HG03342 (cell line): Measurements from ENCODE around the gene CSTPP1.
"Not testable (repeated sequence)": the region's sequence is repeated elsewhere in the genome, so short reads cannot be mapped to it uniquely, and the experiment has no call there.

Experiments used
- ATAC-seq: cut with Tn5 transposase; IDR thresholded peaks from one replicate; pipeline ENCODE4 v1.9.1; 2021; ENCODE audit warnings: mild to moderate bottlenecking, moderate library complexity; ENCODE audit not compliant: unreplicated experiment

The CSTPP1 gene

GRCh38 chr11:46912526-46913150, 23.9 kb upstream of the CSTPP1 start:
- ATAC-seq = no peak

- no peak for ATAC-seq
Observed at GRCh38 chr11:46913484-46913883, 23.1 kb upstream of the CSTPP1 start.

DNA sequence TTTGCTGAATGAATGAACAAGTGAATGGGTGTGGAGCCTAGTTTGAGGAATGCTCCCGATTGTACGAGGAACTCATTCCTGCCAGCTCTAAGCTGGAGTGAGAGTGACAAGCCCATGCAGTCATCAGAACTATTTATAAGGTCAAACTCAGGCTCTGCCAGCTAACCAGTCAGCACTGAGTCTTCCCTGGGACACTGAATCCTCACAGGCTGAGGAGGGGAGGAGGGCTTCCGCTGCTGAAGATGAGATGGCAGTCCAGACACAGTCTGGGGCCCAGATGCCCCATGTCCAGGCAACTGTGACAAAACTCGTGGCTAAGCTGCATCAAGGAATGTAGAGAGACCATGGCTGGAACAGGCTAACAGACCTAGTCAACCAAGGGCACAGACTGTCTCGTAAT, 22.2 kb upstream of the CSTPP1 start:
- ATAC-seq = no peak

- no peak for ATAC-seq
Observed at GRCh38 chr11:46914910-46915309, 21.7 kb upstream of the CSTPP1 start.

DNA sequence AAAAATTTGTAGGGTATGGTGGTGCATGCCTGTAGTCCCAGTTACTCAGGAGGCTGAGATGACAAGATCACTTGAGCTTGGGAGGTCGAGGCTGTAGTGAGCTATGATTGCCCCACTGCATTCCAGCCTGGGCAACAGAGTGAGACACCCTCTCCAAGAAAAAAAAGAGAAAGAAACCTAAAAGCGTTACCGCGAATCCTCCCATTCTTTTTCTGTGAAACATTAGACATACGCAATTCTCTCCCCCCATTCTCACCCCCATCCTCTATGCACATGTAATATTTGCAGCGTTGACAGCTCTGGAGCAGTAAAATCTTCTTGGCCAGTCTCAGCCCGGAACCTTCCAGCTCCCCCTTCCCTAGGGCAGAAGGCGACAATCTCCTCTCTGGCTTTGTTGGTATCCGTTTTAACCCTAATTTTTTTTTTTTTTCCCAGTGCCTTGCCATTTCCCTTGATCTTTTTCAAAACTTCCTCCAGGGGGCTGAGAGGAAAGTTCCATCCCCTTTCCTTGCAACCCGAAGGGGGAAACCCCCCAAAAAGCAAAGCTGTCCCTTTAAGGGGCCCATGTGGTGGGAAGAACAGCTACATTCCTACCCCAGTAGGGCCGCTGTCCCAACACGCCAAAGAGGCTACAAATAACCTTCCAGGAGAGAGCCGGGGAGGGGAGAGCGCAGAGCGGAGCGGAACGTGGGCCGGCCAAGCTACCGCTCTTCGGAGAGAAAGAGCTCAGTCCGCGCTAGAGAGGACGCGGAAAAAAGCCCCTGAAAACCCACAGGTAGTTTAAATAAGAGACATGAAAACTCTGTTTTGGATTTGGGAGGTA, 20.1 kb upstream of the CSTPP1 start:
- ATAC-seq = no peak

DNA sequence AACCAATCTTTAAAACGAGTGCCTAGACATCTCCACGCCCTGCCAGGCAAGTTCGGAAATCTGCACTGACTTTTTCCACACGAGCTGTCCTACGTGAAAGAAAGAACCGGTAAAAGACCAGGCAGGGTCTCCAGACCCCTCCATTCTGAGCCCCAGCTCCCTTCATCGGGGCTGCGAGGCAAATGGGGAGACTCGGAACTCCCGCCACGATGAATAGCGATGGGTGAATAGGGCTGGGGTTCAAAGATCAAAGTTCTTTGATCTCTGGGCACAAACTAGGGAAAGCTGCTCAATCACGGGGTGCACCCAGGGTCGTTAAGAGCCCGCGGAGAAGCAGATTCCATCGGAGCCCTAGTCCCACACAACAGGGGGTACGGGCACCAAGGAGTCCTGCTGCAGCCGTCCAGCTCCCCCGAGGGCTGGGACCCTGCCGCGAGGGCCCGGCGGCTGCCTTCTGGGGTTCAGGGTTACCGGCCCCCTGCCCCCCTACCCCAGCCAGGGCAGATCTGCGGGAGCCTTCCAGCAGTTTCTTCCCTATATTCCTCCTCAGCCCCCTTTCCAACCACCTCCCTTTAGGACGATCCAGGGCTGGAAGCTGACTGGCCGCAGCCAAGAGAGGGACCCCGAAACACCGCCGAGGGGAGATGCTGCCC, 19.3 kb upstream of the CSTPP1 start:
- ATAC-seq = no peak

DNA sequence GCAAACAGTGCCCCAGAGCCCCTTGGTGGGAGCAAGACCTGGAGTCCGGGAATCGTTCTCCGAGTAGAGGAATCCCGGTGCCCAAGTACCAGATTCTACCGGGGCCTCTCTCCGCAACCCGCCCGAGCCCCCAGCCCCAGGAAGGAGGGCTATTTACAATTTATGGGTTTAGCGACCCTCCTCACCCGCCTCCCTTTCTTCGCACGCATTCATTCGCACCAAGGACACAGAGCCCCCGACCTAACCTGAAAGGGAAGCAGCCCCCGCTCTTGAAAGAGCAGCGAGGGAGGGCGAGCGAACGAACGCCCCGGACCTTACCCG, 18.8 kb upstream of the CSTPP1 start:
- no peak for ATAC-seq

DNA sequence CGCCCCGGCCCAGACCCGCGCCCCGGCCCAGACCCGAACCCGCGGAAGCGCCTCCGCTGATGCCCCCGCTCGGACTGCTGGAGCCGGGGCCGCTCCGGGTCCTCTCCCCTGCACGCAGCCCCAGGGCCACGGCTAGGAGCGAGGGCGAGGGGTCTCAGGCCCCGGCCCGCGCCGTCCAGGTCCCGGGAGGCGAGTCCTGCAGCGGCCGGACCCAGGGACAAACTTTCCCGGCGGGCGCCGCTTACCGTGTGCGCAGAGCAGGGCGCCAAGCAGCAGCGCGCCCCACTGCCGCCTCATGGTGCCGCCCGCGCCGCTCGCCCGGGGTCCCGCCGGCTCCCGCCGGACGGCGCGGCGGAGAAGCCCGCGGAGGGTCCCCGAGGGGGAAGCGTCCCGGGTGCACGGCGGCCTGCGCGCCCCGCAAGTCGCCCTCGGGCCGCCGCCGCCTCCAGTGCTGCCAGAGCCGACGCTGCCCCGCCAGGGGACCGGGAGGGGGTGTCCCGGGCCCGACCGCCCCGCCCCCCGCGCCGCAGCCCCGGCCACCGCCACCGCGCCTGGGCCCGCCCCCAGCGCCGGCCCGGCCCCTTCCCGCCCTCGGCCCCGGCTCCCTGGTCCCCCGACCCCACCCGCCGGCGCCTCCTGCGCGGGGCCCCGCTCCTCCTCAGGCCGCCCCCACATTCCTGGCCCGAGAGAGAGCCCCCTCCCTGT, 18.3 kb upstream of the CSTPP1 start, which contains the start of gene LRP4:
Gene LRP4, minus strand, starts transcription at position 468 of the 705 bp plus-strand sequence. Its CDS starts 171 bp downstream, at position 297.
- no peak for ATAC-seq

DNA sequence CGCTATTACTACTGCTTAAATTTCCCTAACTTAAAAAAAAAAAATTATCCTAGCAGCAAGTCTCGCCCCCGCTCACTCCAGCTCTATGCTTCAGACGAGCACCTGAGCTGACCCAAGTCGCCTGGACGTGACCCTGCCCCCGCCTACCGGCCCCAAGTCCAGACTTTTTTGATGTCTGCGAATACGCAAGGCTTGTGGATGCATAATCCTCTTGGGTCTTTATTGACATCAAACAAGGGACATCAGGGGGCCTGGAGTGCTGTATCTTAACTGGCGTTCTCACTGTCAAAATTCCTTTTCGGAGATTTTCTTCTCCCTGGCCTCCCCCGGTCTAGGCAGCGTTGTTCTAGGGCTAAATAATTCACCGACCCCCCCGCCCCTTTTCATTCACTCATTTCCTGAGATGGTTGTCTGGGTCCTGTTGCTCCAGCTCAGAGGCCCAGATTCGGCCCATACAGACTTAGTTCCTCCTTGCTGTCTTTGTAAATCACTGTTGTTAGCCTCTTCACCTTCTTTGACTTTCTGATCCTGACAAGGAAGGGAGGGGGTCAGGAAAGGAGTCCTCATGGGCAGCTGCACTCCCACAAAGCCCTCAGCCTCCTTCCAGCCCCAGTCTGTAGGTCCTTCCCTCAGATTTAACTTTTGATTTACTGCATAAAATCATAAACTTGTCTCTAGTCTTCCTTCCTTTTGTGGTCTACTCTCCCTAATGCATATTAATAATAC, 17.6 kb upstream of the CSTPP1 start:
- ATAC-seq = no peak

- ATAC-seq = no peak
Observed at GRCh38 chr11:46920755-46921154, 15.8 kb upstream of the CSTPP1 start.

DNA sequence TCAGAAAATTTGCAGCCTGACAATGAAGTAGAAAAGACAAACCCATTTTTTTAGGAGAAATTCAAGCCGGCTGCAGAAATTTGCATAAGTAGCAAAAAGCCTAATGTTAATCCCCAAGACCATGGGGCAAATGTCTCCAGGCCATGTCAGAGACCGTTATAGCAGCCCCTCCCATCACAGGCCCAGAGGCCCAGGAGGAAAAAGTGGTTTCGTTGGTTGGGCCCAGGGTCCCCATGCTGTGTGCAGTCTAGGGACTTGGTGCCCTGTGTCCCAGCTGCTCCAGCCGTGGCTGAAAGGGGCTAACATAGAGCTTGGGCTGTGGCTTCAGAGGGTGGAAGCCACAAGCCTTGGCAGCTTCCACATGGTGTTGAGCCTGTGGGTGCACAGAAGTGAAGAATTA, 8.6 kb upstream of the CSTPP1 start:
- not testable (repeated sequence) for ATAC-seq

DNA sequence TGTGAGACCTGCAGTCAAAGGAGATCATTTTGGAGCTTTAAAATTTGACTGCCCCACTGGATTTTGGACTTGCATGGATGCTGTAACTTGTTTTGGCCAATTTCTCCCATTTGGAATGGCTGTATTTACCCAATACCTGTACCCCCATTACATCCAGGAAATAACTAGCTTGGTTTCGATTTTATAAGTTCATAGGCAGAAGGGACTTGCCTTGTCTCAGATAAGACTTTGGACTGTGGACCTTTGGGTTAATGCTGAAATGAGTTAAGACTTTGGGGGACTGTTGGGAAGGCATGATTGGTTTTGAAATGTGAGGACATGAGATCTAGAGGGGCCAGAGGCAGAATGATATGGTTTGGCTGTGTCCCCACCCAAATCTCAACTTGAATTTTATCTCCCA, 7.9 kb upstream of the CSTPP1 start:
- ATAC-seq = not testable (repeated sequence)

- no peak for ATAC-seq
Observed at GRCh38 chr11:46930089-46930488, 6.5 kb upstream of the CSTPP1 start.

- no peak for ATAC-seq
Observed at GRCh38 chr11:46942172-46942571, 5.6 kb downstream of the CSTPP1 start.

GRCh38 chr11:46944356-46945075, 8.0 kb downstream of the CSTPP1 start:
- ATAC-seq = no peak

GRCh38 chr11:46947399-46948077, 11.0 kb downstream of the CSTPP1 start:
- no peak for ATAC-seq

DNA sequence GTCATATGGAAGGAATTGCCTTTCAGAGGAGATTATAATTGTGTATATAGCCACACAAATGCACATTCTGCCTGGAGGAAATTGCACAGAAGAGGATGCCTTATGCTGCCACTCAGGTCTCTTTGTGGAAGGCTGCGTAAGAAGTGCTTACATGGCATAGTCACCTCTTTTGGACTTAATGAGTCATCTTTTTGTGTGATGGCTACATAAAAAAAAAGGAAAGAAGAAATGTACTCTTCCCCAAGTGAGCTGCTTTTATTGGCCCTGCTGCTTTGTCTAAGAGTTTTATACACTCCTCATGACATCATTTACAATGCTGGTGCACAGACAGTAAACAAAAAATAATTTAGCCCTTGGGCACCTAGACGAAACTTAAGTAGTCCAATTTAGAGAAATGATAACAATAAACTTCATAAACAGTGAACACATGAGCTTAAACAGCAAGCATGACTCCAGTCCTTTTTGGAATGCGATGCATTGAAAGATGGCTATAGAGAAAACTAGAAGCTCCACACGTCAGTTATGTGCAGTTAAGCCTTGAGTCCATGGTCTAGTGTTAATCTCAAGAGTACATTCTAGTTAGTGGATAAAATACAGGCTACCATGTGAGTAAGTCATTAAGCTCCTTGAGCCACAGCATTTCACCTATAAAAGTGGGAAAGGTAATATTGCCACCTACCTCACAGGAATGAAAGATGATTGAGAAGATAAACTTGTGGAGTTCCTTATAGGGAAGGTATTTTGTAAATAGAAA, 12.0 kb downstream of the CSTPP1 start:
- no peak for ATAC-seq

DNA sequence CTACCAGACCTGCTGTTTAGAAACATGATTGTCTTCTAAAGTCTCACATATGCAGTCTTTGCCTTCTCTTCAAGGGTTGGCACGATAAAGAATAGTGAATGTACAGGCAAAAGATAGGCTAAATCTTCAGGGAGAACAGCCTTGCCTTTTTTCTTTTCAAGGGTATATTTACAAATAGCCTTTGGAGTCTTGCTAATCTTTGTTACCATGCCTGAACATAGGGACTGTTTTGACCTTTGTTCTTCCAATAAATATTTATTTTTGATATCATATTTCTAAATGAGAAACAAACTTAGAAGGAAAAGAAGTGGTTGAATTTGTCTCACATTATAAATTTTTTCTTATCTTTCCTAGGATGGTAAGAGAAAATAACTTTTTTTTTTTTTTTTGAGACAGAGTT, 12.7 kb downstream of the CSTPP1 start:
- no peak for ATAC-seq

GRCh38 chr11:46951864-46952263, 15.3 kb downstream of the CSTPP1 start:
- no peak for ATAC-seq
